ENCODE measurements around the gene SPTBN1. TPM values are rescaled to one million over a fixed set of nuclear protein-coding genes. Genes with fewer than 3 reads are reported as not detected.
A peak's percentile ranks its signal among the peaks of the same experiment; 100 is the strongest.

The SPTBN1 gene
- polyA plus RNA-seq, 2 of the 4 experiments (the other 2 are of a cell fraction), result 105 to 126 TPM

DNA sequence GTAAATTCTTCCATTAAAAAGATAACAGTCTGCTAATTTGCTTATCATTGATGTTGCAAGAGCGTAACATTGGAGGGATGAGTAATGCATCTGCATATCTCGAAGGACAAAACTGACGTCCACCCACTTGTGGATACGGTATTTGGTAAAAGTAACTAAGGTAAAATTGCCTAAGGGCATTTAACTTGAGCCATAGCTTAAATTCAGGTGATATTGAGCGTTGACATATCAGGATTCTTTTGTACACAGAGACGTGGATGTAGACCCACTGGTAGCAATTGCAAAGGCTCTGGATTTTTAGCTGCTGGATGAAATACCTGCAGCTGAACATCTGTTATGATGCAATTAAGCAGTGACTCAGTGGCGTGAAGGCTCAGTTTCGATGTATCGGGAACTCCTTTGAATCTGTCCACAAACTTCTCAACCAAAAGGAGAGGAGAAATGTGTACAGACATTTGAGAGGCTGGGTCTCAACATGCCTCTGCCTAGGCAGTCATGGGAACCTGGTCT lies 119.3 kb downstream of the SPTBN1 start:
- Histone ChIP-seq H3K9me3 (no peaks in the 10 kb centered on the region), H3K4me1 (peaks cover 94% of the 10 kb centered on the region), H3K4me3 (no peak overlapping the region), H3K4me2 (peak overlapping the region; percentile 86), H3K27ac (peak overlapping the region; percentile 93 to 97)
- ChIA-PET POLR2A (interaction anchor here (2.4 kb wide), 1 partner anchor 17 kb away, joined by 14 read pairs; no protein-coding TSS in a partner anchor), CTCF (interaction anchor here (1.3 to 3.0 kb wide), 5 partner anchors 10 to 51 kb away, joined by 4 to 15 read pairs (median 6); no protein-coding TSS in a partner anchor)
- no peak for TF ChIP-seq MAFK (IDR thresholded peaks at IDR 0.05; ENCODE audit: partially characterized antibody)
- no peak for TF ChIP-seq RCOR1 (IDR thresholded peaks at IDR 0.05; ENCODE audit: low read depth, low read length)
- TF ChIP-seq HEYL (CRISPR knock-in tag; IDR thresholded peaks at IDR 0.05), result no peak
- no peak for TF ChIP-seq POLR2A (IDR thresholded peaks at IDR 0.05; ENCODE audit: low read length)
- no peak for TF ChIP-seq EHMT2 (IDR thresholded peaks at IDR 0.05; ENCODE audit: low read depth)
- no peak for TF ChIP-seq MYC (IDR thresholded peaks at IDR 0.05; ENCODE audit: borderline replicate concordance, low read length)
- TF ChIP-seq PHF8 (IDR thresholded peaks at IDR 0.05; ENCODE audit: borderline replicate concordance, low read depth), result no peak
- TF ChIP-seq, protein P1, sequence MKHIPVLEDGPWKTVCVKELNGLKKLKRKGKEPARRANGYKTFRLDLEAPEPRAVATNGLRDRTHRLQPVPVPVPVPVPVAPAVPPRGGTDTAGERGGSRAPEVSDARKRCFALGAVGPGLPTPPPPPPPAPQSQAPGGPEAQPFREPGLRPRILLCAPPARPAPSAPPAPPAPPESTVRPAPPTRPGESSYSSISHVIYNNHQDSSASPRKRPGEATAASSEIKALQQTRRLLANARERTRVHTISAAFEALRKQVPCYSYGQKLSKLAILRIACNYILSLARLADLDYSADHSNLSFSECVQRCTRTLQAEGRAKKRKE (CRISPR knock-in tag; IDR thresholded peaks at IDR 0.05; ENCODE audit: low read depth), result 0 out of 2 replicates have a peak, but pooled peaks have one; percentile 8
- 0 out of 2 replicates have a peak, but pooled peaks have one; percentile 14 for TF ChIP-seq GATA3 (IDR thresholded peaks at IDR 0.05; ENCODE audit: borderline replicate concordance)
- TF ChIP-seq FOSL2 (IDR thresholded peaks at IDR 0.05), result 0 out of 2 replicates have a peak, but pooled peaks have one; percentile 24
- TF ChIP-seq FOSL2 (CRISPR knock-in tag; IDR thresholded peaks at IDR 0.05), result peak; percentile 40; the same call in 1 of the 2 replicates
- TF ChIP-seq, protein P2, sequence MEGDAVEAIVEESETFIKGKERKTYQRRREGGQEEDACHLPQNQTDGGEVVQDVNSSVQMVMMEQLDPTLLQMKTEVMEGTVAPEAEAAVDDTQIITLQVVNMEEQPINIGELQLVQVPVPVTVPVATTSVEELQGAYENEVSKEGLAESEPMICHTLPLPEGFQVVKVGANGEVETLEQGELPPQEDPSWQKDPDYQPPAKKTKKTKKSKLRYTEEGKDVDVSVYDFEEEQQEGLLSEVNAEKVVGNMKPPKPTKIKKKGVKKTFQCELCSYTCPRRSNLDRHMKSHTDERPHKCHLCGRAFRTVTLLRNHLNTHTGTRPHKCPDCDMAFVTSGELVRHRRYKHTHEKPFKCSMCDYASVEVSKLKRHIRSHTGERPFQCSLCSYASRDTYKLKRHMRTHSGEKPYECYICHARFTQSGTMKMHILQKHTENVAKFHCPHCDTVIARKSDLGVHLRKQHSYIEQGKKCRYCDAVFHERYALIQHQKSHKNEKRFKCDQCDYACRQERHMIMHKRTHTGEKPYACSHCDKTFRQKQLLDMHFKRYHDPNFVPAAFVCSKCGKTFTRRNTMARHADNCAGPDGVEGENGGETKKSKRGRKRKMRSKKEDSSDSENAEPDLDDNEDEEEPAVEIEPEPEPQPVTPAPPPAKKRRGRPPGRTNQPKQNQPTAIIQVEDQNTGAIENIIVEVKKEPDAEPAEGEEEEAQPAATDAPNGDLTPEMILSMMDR (IDR thresholded peaks at IDR 0.05), result no peak
- no peak for TF ChIP-seq NR3C1 (IDR thresholded peaks at IDR 0.05)
- TF ChIP-seq EP300 (IDR thresholded peaks at IDR 0.05), result no peak
- TF ChIP-seq HOXB13 (CRISPR knock-in tag; IDR thresholded peaks at IDR 0.05; ENCODE audit: low read depth), result no peak
- TF ChIP-seq EHF (CRISPR knock-in tag; IDR thresholded peaks at IDR 0.05), result no peak
- TF ChIP-seq RFX5 (IDR thresholded peaks at IDR 0.05), result no peak
- TF ChIP-seq CEBPB (IDR thresholded peaks at IDR 0.05), result peak in 1 of 2 experiments; percentile 74; a peak in 3 of 4 replicates
- no peak for TF ChIP-seq BCL3 (IDR thresholded peaks at IDR 0.05)
- no peak for TF ChIP-seq USF2 (IDR thresholded peaks at IDR 0.05)
- no peak for TF ChIP-seq HDAC2 (IDR thresholded peaks at IDR 0.05)
- TF ChIP-seq ESRRA (IDR thresholded peaks at IDR 0.05; ENCODE audit: borderline replicate concordance, low read length), result no peak
- TF ChIP-seq KDM1A (IDR thresholded peaks at IDR 0.05; ENCODE audit: low read depth), result no peak
- no peak for TF ChIP-seq HOXB5 (CRISPR knock-in tag; IDR thresholded peaks at IDR 0.05)
- TF ChIP-seq HMGXB4 (CRISPR knock-in tag; IDR thresholded peaks at IDR 0.05; ENCODE audit: borderline replicate concordance), result no peak
- TF ChIP-seq KDM5A (IDR thresholded peaks at IDR 0.05), result no peak
- TF ChIP-seq ZSCAN20 (CRISPR knock-in tag; IDR thresholded peaks at IDR 0.05), result no peak
- no peak for TF ChIP-seq POLR2AphosphoS2 (conservative IDR thresholded peaks at IDR 0.05; ENCODE audit: low read length)
- TF ChIP-seq ZC3H11A (IDR thresholded peaks at IDR 0.05), result no peak
- TF ChIP-seq MAZ (IDR thresholded peaks at IDR 0.05; ENCODE audit: borderline replicate concordance, low read depth, low read length), result no peak
- TF ChIP-seq CHD2 (IDR thresholded peaks at IDR 0.05; ENCODE audit: low read length, partially characterized antibody), result no peak
- WGBS (ENCODE audit: missing lambda C conversion rate), result 69% methylated on average over 9 of the region's 9 CpGs
- ATAC-seq (no peak), DNase-seq (ENCODE audit: low read depth in 1 of 2, low spot score in 1 of 2) (peak in 1 of 2 experiments; percentile 47), FAIRE-seq (no peak)
